SU-DHL-6 (cell line): Measurements from ENCODE around the gene SLC38A11.

Experiments
- H2AFZ ChIP-seq: fragments of 200-600 bp; sonication (generic); 2 replicates; pipeline ENCODE4 v1.6.1; 2014; ENCODE audit warnings: low read depth, mild to moderate bottlenecking, moderate library complexity, mixed read lengths, antibody characterized with exemption, low read length; ENCODE audit not compliant: severe bottlenecking
- H3F3A ChIP-seq: fragments of 200-600 bp; shearing (Covaris generic); 2 replicates; pipeline ENCODE4 v1.6.0; 2016; ENCODE audit warnings: antibody characterized with exemption, mild to moderate bottlenecking; ENCODE audit not compliant: insufficient read depth
- H3K27ac ChIP-seq: fragments of 200-600 bp; sonication (generic); 2 replicates; pipeline ENCODE4 v1.5.1; 2016; ENCODE audit warnings: low read depth, mild to moderate bottlenecking, low read length, moderate library complexity, mixed read lengths
- H3K27me3 ChIP-seq: fragments of 200-600 bp; sonication (generic), shearing (Covaris generic); 2 replicates; pipeline ENCODE4 v1.6.0; 2014; ENCODE audit warnings: mild to moderate bottlenecking, low read length
- H3K36me3 ChIP-seq: fragments of 200-600 bp; sonication (generic); 2 replicates; pipeline ENCODE4 v1.6.1; 2014; ENCODE audit warnings: mild to moderate bottlenecking, low read length, mixed read lengths
- H3K4me2 ChIP-seq: fragments of 300-600, 200-600 bp; shearing (Covaris generic), sonication (generic); 2 replicates; pipeline ENCODE4 v1.6.0; 2014; ENCODE audit warnings: low read length, low read depth, mild to moderate bottlenecking; ENCODE audit not compliant: poor library complexity, severe bottlenecking
- H3K4me3 ChIP-seq: fragments of 200-600 bp; sonication (generic); 2 replicates; pipeline ENCODE4 v1.5.1; 2014; ENCODE audit warnings: antibody characterized with exemption, low read length, mild to moderate bottlenecking, mixed read lengths; ENCODE audit not compliant: insufficient read depth, poor library complexity, severe bottlenecking
- H3K79me2 ChIP-seq: fragments of 200-600 bp; sonication (generic); 2 replicates; pipeline ENCODE4 v1.6.1; 2014; ENCODE audit warnings: mild to moderate bottlenecking, low read length, moderate library complexity; ENCODE audit not compliant: insufficient read depth
- H3K9ac ChIP-seq: fragments of 200-600 bp; sonication (generic); 2 replicates; pipeline ENCODE4 v1.7.0; 2014; ENCODE audit warnings: mild to moderate bottlenecking, low read length
- H3K9me2 ChIP-seq: fragments of 200-600 bp; sonication (generic); replicated peaks from 2 replicates; pipeline ENCODE4 v1.6.1; 2014; ENCODE audit warnings: low read length; ENCODE audit not compliant: insufficient read depth
- H3K9me3 ChIP-seq: fragments of 200-600 bp; sonication (generic); 2 replicates; pipeline ENCODE4 v1.6.1; 2014; ENCODE audit warnings: low read length, mixed read lengths; ENCODE audit not compliant: insufficient read depth
- H4K20me1 ChIP-seq: fragments of 200-600 bp; sonication (generic); 2 replicates; pipeline ENCODE4 v1.6.1; 2014; ENCODE audit warnings: low read depth, mild to moderate bottlenecking, antibody characterized with exemption, low read length, moderate library complexity, mixed read lengths
- EZH2phosphoT487 ChIP-seq: fragments of 200-600 bp; sonication (generic), shearing (Covaris generic); conservative IDR thresholded peaks from 2 replicates; pipeline ENCODE4 v1.6.1; 2018; ENCODE audit warnings: mild to moderate bottlenecking, antibody characterized with exemption, low read length, moderate library complexity, mixed read lengths
- TF ChIP-seq, protein P1 (sequence below): fragments of 200-600 bp; sonication (generic); IDR thresholded peaks from one replicate; pipeline ENCODE4 v1.5.1; 2017; ENCODE audit warnings: antibody characterized with exemption, mild to moderate bottlenecking, low read length, moderate library complexity; ENCODE audit not compliant: insufficient read depth, poor library complexity, severe bottlenecking

SLC38A11 gene

GRCh38 chr2:164888592-164888991 lies 66.7 kb downstream of the SLC38A11 start:
- Histone ChIP-seq H3K27ac (no peak overlapping the region), H3K4me3 (no peak overlapping the region), H3F3A (no peaks in the 10 kb centered on the region), H3K9me2 (no peaks in the 10 kb centered on the region), H3K27me3 (no peaks in the 10 kb centered on the region), H3K9me3 (no peaks in the 10 kb centered on the region), H4K20me1 (no peaks in the 10 kb centered on the region), H3K36me3 (no peaks in the 10 kb centered on the region), H3K4me2 (no peak overlapping the region), H3K79me2 (no peaks in the 10 kb centered on the region), H2AFZ (no peak overlapping the region), H3K9ac (no peak overlapping the region)
- no peak for TF ChIP-seq EZH2phosphoT487

DNA sequence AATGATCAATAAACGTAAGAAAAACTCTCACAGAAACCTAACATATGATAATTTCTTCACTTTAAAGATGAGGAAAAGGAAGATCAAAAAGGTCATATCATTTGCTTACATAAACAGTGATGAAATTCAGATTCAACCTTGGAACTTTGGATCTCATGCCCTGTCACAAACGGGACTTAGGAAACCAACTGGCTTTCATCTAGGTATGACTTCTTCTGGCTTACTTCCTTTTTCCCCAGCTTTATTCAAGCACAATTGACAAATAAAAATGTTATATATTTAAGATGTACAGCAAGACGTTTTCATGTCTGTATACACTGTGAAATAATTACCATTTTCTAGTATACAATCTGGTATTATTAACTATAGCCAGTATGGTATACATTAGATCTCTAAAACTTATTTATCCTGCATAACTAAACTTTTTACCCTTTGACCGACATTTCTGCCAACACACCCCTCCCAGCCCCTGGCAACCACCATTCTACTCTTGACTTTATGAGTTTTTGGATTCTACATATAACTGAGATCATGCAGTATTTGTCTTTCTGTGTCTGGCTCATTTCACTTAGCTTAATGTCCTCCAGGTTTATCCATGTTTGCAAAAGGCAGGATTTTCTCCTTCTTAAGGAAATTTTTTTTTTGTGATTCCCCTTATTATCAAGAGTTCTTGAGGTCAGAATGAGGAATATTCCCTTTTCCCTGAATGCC lies 67.7 kb downstream of the SLC38A11 start:
- no peak overlapping the region for H3K4me3 ChIP-seq
- no peaks in the 10 kb centered on the region for H3K27me3 ChIP-seq
- H3K36me3 ChIP-seq: no peaks in the 10 kb centered on the region
- H2AFZ ChIP-seq: no peak overlapping the region
- no peaks in the 10 kb centered on the region for H4K20me1 ChIP-seq
- H3K4me2 ChIP-seq: no peak overlapping the region
- no peak for TF ChIP-seq EZH2phosphoT487
- H3F3A ChIP-seq: no peaks in the 10 kb centered on the region
- no peak overlapping the region for H3K9ac ChIP-seq
- H3K9me3 ChIP-seq: no peaks in the 10 kb centered on the region
- H3K9me2 ChIP-seq: no peaks in the 10 kb centered on the region
- H3K27ac ChIP-seq: no peak overlapping the region
- H3K79me2 ChIP-seq: no peaks in the 10 kb centered on the region

DNA sequence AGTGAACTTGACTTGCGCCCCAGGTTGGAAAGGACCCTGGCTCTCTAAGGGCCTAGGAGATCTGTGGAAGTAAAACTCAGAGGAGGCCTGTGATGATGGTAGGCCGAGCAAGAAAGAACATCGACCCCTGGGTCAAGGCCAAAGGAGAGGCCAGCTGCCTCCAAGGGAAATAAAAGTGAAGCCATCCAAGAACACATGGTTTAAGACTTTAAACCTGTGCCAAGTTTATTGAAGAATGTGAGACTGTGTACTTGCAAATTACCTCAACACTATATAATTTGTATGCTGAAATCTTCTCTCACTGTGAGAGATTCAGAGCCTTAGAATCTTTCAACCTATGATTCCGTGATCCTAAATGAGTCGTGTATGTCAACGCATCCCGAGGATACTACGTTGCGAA lies 73.0 kb downstream of the SLC38A11 start:
- H3K4me2 ChIP-seq: no peak overlapping the region
- H3K4me3 ChIP-seq: no peak overlapping the region
- H3K36me3 ChIP-seq: no peaks in the 10 kb centered on the region
- H3K9me2 ChIP-seq: no peaks in the 10 kb centered on the region
- H3K9me3 ChIP-seq: no peaks in the 10 kb centered on the region
- no peaks in the 10 kb centered on the region for H3K27me3 ChIP-seq
- H2AFZ ChIP-seq: no peak overlapping the region
- TF ChIP-seq, protein P1, sequence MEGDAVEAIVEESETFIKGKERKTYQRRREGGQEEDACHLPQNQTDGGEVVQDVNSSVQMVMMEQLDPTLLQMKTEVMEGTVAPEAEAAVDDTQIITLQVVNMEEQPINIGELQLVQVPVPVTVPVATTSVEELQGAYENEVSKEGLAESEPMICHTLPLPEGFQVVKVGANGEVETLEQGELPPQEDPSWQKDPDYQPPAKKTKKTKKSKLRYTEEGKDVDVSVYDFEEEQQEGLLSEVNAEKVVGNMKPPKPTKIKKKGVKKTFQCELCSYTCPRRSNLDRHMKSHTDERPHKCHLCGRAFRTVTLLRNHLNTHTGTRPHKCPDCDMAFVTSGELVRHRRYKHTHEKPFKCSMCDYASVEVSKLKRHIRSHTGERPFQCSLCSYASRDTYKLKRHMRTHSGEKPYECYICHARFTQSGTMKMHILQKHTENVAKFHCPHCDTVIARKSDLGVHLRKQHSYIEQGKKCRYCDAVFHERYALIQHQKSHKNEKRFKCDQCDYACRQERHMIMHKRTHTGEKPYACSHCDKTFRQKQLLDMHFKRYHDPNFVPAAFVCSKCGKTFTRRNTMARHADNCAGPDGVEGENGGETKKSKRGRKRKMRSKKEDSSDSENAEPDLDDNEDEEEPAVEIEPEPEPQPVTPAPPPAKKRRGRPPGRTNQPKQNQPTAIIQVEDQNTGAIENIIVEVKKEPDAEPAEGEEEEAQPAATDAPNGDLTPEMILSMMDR: no peak
- TF ChIP-seq EZH2phosphoT487: no peak
- no peaks in the 10 kb centered on the region for H4K20me1 ChIP-seq
- H3K9ac ChIP-seq: no peak overlapping the region
- H3K27ac ChIP-seq: no peak overlapping the region
- H3K79me2 ChIP-seq: no peaks in the 10 kb centered on the region
- H3F3A ChIP-seq: no peaks in the 10 kb centered on the region

DNA sequence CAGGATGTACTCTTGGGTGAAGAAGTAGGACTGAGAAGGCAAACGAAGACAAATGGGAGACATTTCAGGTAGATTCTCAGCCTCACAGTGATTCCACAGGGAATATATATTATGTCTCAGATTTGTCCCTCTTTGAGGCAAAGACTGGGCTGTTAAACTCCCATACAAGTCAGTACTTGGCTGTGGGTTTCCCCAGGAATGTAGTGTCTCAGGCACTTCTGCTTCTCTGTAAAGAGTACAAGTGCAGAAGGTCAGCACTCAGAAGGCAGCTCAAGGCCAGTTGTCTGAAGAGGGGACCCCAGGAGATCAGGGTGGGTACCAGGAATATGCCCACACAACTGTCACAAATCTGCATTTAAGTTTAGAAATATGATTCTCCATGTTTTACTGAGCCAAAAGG lies 73.8 kb downstream of the SLC38A11 start:
- Histone ChIP-seq H4K20me1 (no peaks in the 10 kb centered on the region), H3K79me2 (no peaks in the 10 kb centered on the region), H3K27ac (no peak overlapping the region), H3K9me3 (no peaks in the 10 kb centered on the region), H3K9me2 (no peaks in the 10 kb centered on the region), H3K27me3 (no peaks in the 10 kb centered on the region), H3K36me3 (no peaks in the 10 kb centered on the region), H3K4me3 (no peak overlapping the region), H3F3A (no peaks in the 10 kb centered on the region), H2AFZ (no peak overlapping the region), H3K9ac (no peak overlapping the region), H3K4me2 (no peak overlapping the region)
- no peak for TF ChIP-seq EZH2phosphoT487
- TF ChIP-seq, protein P1: no peak
